IMR-90 (cell line): Measurements from ENCODE around the gene FNTB. TPM values are rescaled to one million over a fixed set of nuclear protein-coding genes. Genes with fewer than 3 reads are reported as not detected.

Experiments used
- ATAC-seq: fragments of 200-7000 bp; cut with Tn5 transposase; 2 replicates; pipeline ENCODE4 v1.9.1; 2020; ENCODE audit warnings: low read depth, mild to moderate bottlenecking, moderate library complexity
- BruUV-seq: library from RNA; stranded (reverse); fragments of 400-500 nt; replicated peaks from 2 replicates; lab custom pipeline; 2021; lab: Mats Ljungman, UMichigan
- CTCF ChIA-PET: fragments of 300-600 bp; formaldehyde crosslinking; extraction: SDS; loops from one replicate; lab custom pipeline; 2021; ENCODE audit warnings: antibody characterized with exemption; lab: Yijun Ruan, JAX
- POLR2A ChIA-PET: fragments of 300-600 bp; sonication (Branson Sonifier 250); formaldehyde crosslinking; loops from one replicate; lab custom pipeline; 2022; ENCODE audit warnings: antibody characterized with exemption; ENCODE audit not compliant: unreplicated experiment; lab: Charles Lee
- DNase-seq: peaks from one replicate; pipeline ENCODE4 v3.0.0; 2013
- H2AFZ ChIP-seq: replicated peaks from 2 replicates; pipeline ENCODE3; 2013; ENCODE audit warnings: low read length, mild to moderate bottlenecking; ENCODE audit not compliant: poor library complexity
- H2AK5ac ChIP-seq: 2 replicates; pipeline ENCODE4 v1.6.1; 2013; ENCODE audit warnings: low read depth, low read length, inconsistent platforms
- H2AK9ac ChIP-seq: replicated peaks from 2 replicates; pipeline ENCODE3; 2013; ENCODE audit warnings: mild to moderate bottlenecking, low read depth, low read length, moderate library complexity; ENCODE audit not compliant: poor library complexity
- H2BK120ac ChIP-seq: 2 replicates; pipeline ENCODE4 v1.6.1; 2013; ENCODE audit warnings: low read depth, low read length, inconsistent platforms
- H2BK15ac ChIP-seq: 3 replicates; pipeline ENCODE4 v1.6.1; 2013; ENCODE audit warnings: low read depth, low read length, inconsistent platforms
- H2BK20ac ChIP-seq: 2 replicates; pipeline ENCODE4 v1.6.1; 2013; ENCODE audit warnings: low read depth, mild to moderate bottlenecking, inconsistent platforms, low read length, moderate library complexity
- H2BK5ac ChIP-seq: 2 replicates; pipeline ENCODE4 v1.6.1; 2013; ENCODE audit warnings: mild to moderate bottlenecking, low read depth, low read length, inconsistent platforms; ENCODE audit not compliant: poor library complexity, severe bottlenecking
- H3K14ac ChIP-seq: replicated peaks from 2 replicates; pipeline ENCODE4 v1.6.1; 2013; ENCODE audit warnings: low read depth, low read length, inconsistent platforms
- H3K18ac ChIP-seq: 2 replicates; pipeline ENCODE4 v1.6.1; 2013; ENCODE audit warnings: low read depth, low read length, control low read depth
- H3K23ac ChIP-seq: 2 replicates; pipeline ENCODE4 v1.6.1; 2013; ENCODE audit warnings: low read depth, low read length, inconsistent platforms
- H3K27ac ChIP-seq: 2 replicates; pipeline ENCODE4 v1.5.1; 2013; ENCODE audit warnings: mild to moderate bottlenecking, control low read depth, low read length; ENCODE audit not compliant: insufficient read depth
- H3K27me3 ChIP-seq: 2 replicates; pipeline ENCODE4 v1.6.1; 2013; ENCODE audit warnings: low read length; ENCODE audit not compliant: control insufficient read depth, insufficient read depth
- H3K36me3 ChIP-seq: 2 replicates; pipeline ENCODE4 v1.6.1; 2013; ENCODE audit warnings: low read length, mixed read lengths; ENCODE audit not compliant: control insufficient read depth, insufficient read depth
- H3K4ac ChIP-seq: 2 replicates; pipeline ENCODE4 v1.6.1; 2013; ENCODE audit warnings: low read depth, low read length, inconsistent platforms
- H3K4me1 ChIP-seq: 2 replicates; pipeline ENCODE4 v1.6.1; 2013; ENCODE audit warnings: low read length, mixed read lengths; ENCODE audit not compliant: control insufficient read depth, insufficient read depth
- H3K4me2 ChIP-seq: 2 replicates; pipeline ENCODE4 v1.6.1; 2013; ENCODE audit warnings: low read depth, mild to moderate bottlenecking, control low read depth, low read length, moderate library complexity
- H3K4me3 ChIP-seq: 2 replicates; pipeline ENCODE4 v1.5.1; 2013; ENCODE audit warnings: low read depth, mild to moderate bottlenecking, control low read depth, low read length, moderate library complexity; ENCODE audit not compliant: insufficient read depth
- H3K56ac ChIP-seq: 2 replicates; pipeline ENCODE4 v1.6.1; 2013; ENCODE audit warnings: low read length, inconsistent platforms; ENCODE audit not compliant: insufficient read depth; ENCODE audit errors: extremely low read depth
- H3K79me1 ChIP-seq, 2 experiments: 2 replicates each; pipeline ENCODE4 v1.6.1; 2013; ENCODE audit warnings: low read length in 2 of 2, inconsistent platforms in 1 of 2, low read depth in 1 of 2
- H3K9ac ChIP-seq: 2 replicates; pipeline ENCODE4 v1.6.1; 2013; ENCODE audit warnings: low read depth, low read length, control low read depth
- H3K9me1 ChIP-seq: 2 replicates; pipeline ENCODE4 v1.6.1; 2013; ENCODE audit warnings: low read length, inconsistent platforms; ENCODE audit not compliant: insufficient read depth
- H3K9me3 ChIP-seq: 2 replicates; pipeline ENCODE4 v1.6.1; 2013; ENCODE audit warnings: low read length; ENCODE audit not compliant: control insufficient read depth, insufficient read depth
- H4K20me1 ChIP-seq: 2 replicates; pipeline ENCODE4 v1.6.1; 2013; ENCODE audit warnings: low read length, inconsistent platforms; ENCODE audit not compliant: insufficient read depth
- H4K5ac ChIP-seq: 2 replicates; pipeline ENCODE4 v1.6.1; 2013; ENCODE audit warnings: mild to moderate bottlenecking, low read depth, low read length, control low read depth
- H4K8ac ChIP-seq, 2 experiments: 2 replicates each; pipeline ENCODE4 v1.6.1; 2013; ENCODE audit warnings: low read depth in 2 of 2, low read length in 2 of 2, control low read depth in 1 of 2, inconsistent platforms in 1 of 2
- H4K91ac ChIP-seq: 2 replicates; pipeline ENCODE4 v1.6.1; 2013; ENCODE audit warnings: low read depth, low read length, inconsistent platforms; ENCODE audit not compliant: insufficient read depth
- BHLHE40 ChIP-seq: fragments of 150-350 bp; IDR thresholded peaks from 2 replicates; pipeline ENCODE4 v1.6.1; 2016; ENCODE audit warnings: mild to moderate bottlenecking, low read depth, low read length
- CEBPB ChIP-seq: IDR thresholded peaks from 2 replicates; pipeline ENCODE4 v1.6.1; 2012; ENCODE audit warnings: low read depth, low read length, improper control_type of control experiment
- MAFK ChIP-seq: IDR thresholded peaks from 2 replicates; pipeline ENCODE4 v1.6.1; 2012; ENCODE audit warnings: low read depth, low read length, improper control_type of control experiment
- NFE2L2 ChIP-seq: fragments of 150-350 bp; IDR thresholded peaks from 2 replicates; pipeline ENCODE4 v1.6.1; 2016; ENCODE audit warnings: low read depth, mild to moderate bottlenecking, low read length
- RAD21 ChIP-seq: IDR thresholded peaks from 2 replicates; pipeline ENCODE4 v1.6.1; 2012; ENCODE audit warnings: low read length, improper control_type of control experiment
- SMC3 ChIP-seq: fragments of 150-350 bp; IDR thresholded peaks from 2 replicates; pipeline ENCODE4 v1.6.1; 2016; ENCODE audit warnings: low read depth, mild to moderate bottlenecking, antibody characterized with exemption, low read length, moderate library complexity
- WGBS, 2 experiments: methylation state at CpG; one replicate each; pipeline versions ENCODE4 v1.1.5 to v1.1.7; 2013; ENCODE audit warnings: missing lambda C conversion rate in 2 of 2; ENCODE audit not compliant: insufficient read length in 1 of 2; ENCODE audit errors: extremely low coverage in 2 of 2; 5-methylcytosine and 5-hydroxymethylcytosine counted together
- dilution Hi-C: fragments of 300-500 bp; cut with HindIII; formaldehyde crosslinking; loops from one replicate; pipeline ENCODE4 v1.14.3; 2018; ENCODE audit warnings: low sequenced_read_pairs; ENCODE audit not compliant: unreplicated experiment
- in situ Hi-C: fragments of 300-500 bp; cut with MboI; formaldehyde crosslinking; loops from 3 replicates; pipeline ENCODE4 v1.14.3; 2019; ENCODE audit warnings: low sequenced_read_pairs, inconsistent platforms, mixed read lengths
- intact Hi-C: fragments of 100-400 bp; cut with micrococcal nuclease; formaldehyde crosslinking; loops from 2 replicates; pipeline ENCODE4 v1.10.0; 2022
- polyA plus RNA-seq, 3 experiments: library from polyadenylated mRNA; depleted of rRNA; stranded (reverse); fragments of >200 nt; gene quantifications; 2 replicates each; pipeline ENCODE4 v1.2.3, GENCODE V29; 2012; ENCODE audit warnings: low replicate concordance in 1 of 3
- total RNA-seq: library from RNA; depleted of rRNA; stranded (reverse); fragments of >200 nt; gene quantifications from 2 replicates; pipeline ENCODE4 v1.2.3, GENCODE V29; 2012
- TF ChIP-seq, protein P1 (sequence below): fragments of 150-350 bp; IDR thresholded peaks from 2 replicates; pipeline ENCODE4 v1.6.1; 2016; ENCODE audit warnings: low read depth, mild to moderate bottlenecking, low read length, moderate library complexity, borderline replicate concordance
- TF ChIP-seq, protein P2 (sequence below): fragments of 150-350 bp; IDR thresholded peaks from 2 replicates; pipeline ENCODE4 v1.6.1; 2017; ENCODE audit warnings: mild to moderate bottlenecking, antibody characterized with exemption, low read length, low read depth
- TF ChIP-seq, protein P3 (sequence below): conservative IDR thresholded peaks from 2 replicates; pipeline ENCODE4 v1.5.1; 2012; ENCODE audit warnings: mild to moderate bottlenecking, low read depth, low read length, improper control_type of control experiment

Gene FNTB
- total and polyA plus RNA-seq, 2 of the 4 experiments (the other 2 are of a cell fraction) = 9.9 to 18.5 TPM

DNA sequence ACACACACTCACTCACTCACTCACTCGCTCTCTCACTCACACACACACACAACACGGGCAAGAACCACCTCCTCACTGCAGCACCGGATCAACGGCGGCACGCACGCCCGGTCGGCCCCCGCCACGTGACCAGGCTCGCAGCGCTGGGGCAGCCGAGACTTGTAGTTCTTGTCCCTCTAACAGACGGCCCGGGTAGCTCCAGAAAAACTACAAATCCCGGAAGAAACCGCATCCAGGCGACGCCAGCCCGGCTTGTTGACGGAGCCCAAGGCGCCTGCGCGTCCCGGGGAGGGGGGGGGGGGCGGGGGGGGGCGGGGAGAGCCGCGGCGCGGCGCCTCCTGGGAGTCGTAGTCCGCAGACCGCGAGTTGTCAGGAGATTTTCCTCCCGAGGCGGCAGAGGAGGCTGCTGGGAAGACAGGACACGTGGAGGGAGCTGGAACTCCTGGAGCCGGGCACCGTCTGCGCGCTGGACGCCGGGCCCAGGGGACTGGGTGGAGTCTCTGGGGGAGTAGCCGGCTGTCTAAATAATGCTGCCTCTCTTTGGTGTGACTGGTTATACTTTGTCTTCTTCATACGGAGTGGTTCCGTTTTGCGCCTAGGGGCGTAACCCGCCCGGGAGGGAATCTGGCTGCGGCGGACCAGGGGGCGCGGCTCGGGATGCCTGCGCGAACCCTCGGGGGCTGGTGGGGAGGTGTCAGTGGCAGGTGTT lies 115.9 kb downstream of the FNTB start, which contains the start of gene MAX (continued):
- TF ChIP-seq, protein P1, sequence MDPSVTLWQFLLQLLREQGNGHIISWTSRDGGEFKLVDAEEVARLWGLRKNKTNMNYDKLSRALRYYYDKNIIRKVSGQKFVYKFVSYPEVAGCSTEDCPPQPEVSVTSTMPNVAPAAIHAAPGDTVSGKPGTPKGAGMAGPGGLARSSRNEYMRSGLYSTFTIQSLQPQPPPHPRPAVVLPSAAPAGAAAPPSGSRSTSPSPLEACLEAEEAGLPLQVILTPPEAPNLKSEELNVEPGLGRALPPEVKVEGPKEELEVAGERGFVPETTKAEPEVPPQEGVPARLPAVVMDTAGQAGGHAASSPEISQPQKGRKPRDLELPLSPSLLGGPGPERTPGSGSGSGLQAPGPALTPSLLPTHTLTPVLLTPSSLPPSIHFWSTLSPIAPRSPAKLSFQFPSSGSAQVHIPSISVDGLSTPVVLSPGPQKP = no peak

GRCh38 chr14:65103150-65103760 lies 116.6 kb downstream of the FNTB start:
- DNase-seq (peak; percentile 27), ATAC-seq (no peak; the same call in 1 of the 2 replicates)
- H2BK5ac ChIP-seq = no peak overlapping the region
- dilution Hi-C loops = no loop called here
- no peaks in the 10 kb centered on the region for H4K20me1 ChIP-seq
- H3K27ac ChIP-seq = peak overlapping the region; percentile 43; the same call in 1 of the 2 replicates
- H3K14ac ChIP-seq = peak overlapping the region; percentile 10; the same call in 1 of the 2 replicates
- H3K4me3 ChIP-seq = peak overlapping the region; percentile 71
- peak overlapping the region; percentile 90 for H3K4me2 ChIP-seq
- intact Hi-C loops = loop anchor here (2.0 to 5.0 kb wide), 2 partner anchors 54 to 310 kb away; partner anchors contain the start of gene FUT8
- H2AK9ac ChIP-seq = peak overlapping the region; percentile 89
- POLR2A ChIA-PET = no interaction called here
- CTCF ChIA-PET = interaction anchor here (0.6 kb wide), 1 partner anchor 1926 kb away, joined by 9 read pairs; no protein-coding TSS in a partner anchor
- in situ Hi-C loops = no loop called here
- no peaks in the 10 kb centered on the region for H3K4me1 ChIP-seq
- WGBS, 2 experiments = no CpG with 5 or more reads among the region's 22 CpGs
- no peak for TF ChIP-seq RAD21
- peak; percentile 87; the same call in 1 of the 2 replicates for TF ChIP-seq BHLHE40
- TF ChIP-seq, protein P2, sequence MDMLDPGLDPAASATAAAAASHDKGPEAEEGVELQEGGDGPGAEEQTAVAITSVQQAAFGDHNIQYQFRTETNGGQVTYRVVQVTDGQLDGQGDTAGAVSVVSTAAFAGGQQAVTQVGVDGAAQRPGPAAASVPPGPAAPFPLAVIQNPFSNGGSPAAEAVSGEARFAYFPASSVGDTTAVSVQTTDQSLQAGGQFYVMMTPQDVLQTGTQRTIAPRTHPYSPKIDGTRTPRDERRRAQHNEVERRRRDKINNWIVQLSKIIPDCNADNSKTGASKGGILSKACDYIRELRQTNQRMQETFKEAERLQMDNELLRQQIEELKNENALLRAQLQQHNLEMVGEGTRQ = peak; percentile 4; the same call in 1 of the 2 replicates
- TF ChIP-seq NFE2L2 = no peak
- TF ChIP-seq CEBPB = no peak
- no peak for TF ChIP-seq SMC3
- TF ChIP-seq MAFK = no peak
- TF ChIP-seq, protein P3, sequence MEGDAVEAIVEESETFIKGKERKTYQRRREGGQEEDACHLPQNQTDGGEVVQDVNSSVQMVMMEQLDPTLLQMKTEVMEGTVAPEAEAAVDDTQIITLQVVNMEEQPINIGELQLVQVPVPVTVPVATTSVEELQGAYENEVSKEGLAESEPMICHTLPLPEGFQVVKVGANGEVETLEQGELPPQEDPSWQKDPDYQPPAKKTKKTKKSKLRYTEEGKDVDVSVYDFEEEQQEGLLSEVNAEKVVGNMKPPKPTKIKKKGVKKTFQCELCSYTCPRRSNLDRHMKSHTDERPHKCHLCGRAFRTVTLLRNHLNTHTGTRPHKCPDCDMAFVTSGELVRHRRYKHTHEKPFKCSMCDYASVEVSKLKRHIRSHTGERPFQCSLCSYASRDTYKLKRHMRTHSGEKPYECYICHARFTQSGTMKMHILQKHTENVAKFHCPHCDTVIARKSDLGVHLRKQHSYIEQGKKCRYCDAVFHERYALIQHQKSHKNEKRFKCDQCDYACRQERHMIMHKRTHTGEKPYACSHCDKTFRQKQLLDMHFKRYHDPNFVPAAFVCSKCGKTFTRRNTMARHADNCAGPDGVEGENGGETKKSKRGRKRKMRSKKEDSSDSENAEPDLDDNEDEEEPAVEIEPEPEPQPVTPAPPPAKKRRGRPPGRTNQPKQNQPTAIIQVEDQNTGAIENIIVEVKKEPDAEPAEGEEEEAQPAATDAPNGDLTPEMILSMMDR = 0 out of 2 replicates have a peak, but pooled peaks have one; percentile 4
- H2AK5ac ChIP-seq = no peak overlapping the region
- H3K9me1 ChIP-seq = peaks cover 4% of the 10 kb centered on the region; the same call in 1 of the 2 replicates
- peak overlapping the region; percentile 53 for H3K4ac ChIP-seq
- peak overlapping the region; percentile 22; the same call in 1 of the 2 replicates for H4K5ac ChIP-seq
- H3K56ac ChIP-seq = peak overlapping the region; percentile 51; the same call in 1 of the 2 replicates
- peak overlapping the region; percentile 63 to 80 for H4K8ac ChIP-seq
- H3K9ac ChIP-seq = peak overlapping the region; percentile 55
- H2AFZ ChIP-seq = peak overlapping the region; percentile 97
- no peaks in the 10 kb centered on the region for H3K27me3 ChIP-seq
- H2BK120ac ChIP-seq = peak overlapping the region; percentile 12; the same call in 1 of the 2 replicates
- BruUV-seq = no TSS peak
- peaks cover 5 to 16% of the 10 kb centered on the region in 2 experiments for H3K79me1 ChIP-seq
- no peak overlapping the region for H3K23ac ChIP-seq
- H3K18ac ChIP-seq = no peak overlapping the region
- H2BK20ac ChIP-seq = no peak overlapping the region
- no peak overlapping the region for H2BK15ac ChIP-seq
- no peaks in the 10 kb centered on the region for H3K9me3 ChIP-seq
- H4K91ac ChIP-seq = peak overlapping the region; percentile 59; the same call in 1 of the 2 replicates
- H3K36me3 ChIP-seq = no peaks in the 10 kb centered on the region
